Esophagus squamous epithelium (tissue), 5 donors: ENCODE results near the gene DLG2. TPM values are rescaled to one million over a fixed set of nuclear protein-coding genes. Genes with fewer than 3 reads are reported as not detected.

Source experiments
- DNase-seq: peaks from one replicate; lab custom pipeline; 2025; lab: John Stamatoyannopoulos, UW
- H3K27ac ChIP-seq, 4 donors: fragments of 200-600 bp; sonication (generic); one replicate each; pipeline ENCODE4 v1.5.1; 2016 to 2019; ENCODE audit warnings: mild to moderate bottlenecking in 1 of 4
- H3K27me3 ChIP-seq, 4 donors: fragments of 200-600 bp; sonication (generic); 1 replicate in 3 of 4; 2 replicates in 1 of 4; pipeline versions ENCODE4 v1.5.1 to v1.6.0; 2017 to 2021; ENCODE audit warnings: antibody characterized with exemption in 1 of 4
- H3K36me3 ChIP-seq, 3 donors: fragments of 200-600 bp; sonication (generic); one replicate each; pipeline ENCODE4 v1.5.1; 2016 to 2019
- H3K4me1 ChIP-seq, 3 donors: fragments of 200-600 bp; sonication (generic); one replicate each; pipeline ENCODE4 v1.5.1; 2017 to 2019
- H3K4me3 ChIP-seq, 4 donors: fragments of 200-600 bp; sonication (generic); 1 replicate in 3 of 4; 2 replicates in 1 of 4; pipeline ENCODE4 v1.5.1; 2016 to 2019; ENCODE audit warnings: mild to moderate bottlenecking in 2 of 4, moderate library complexity in 1 of 4
- H3K9me3 ChIP-seq, 3 donors: fragments of 200-600 bp; sonication (generic); one replicate each; pipeline ENCODE4 v1.5.1; 2016 to 2019
- POLR2A ChIP-seq, 4 donors: fragments of 450-650 bp; IDR thresholded peaks; one replicate each; pipeline ENCODE4 v1.6.1; 2017; ENCODE audit warnings: antibody characterized with exemption in 4 of 4, mild to moderate bottlenecking in 4 of 4, moderate library complexity in 3 of 4
- WGBS, 2 donors: methylation state at CpG; one replicate each; pipeline ENCODE4 v1.1.5; 2018; 5-methylcytosine and 5-hydroxymethylcytosine counted together
- intact Hi-C: fragments of 100-400 bp; cut with DNase I; formaldehyde crosslinking; loops from one replicate; pipeline ENCODE4 v1.15.0; 2022
- total RNA-seq, 4 donors: library from RNA; depleted of rRNA; stranded (reverse); fragments of >200 nt; gene quantifications; one replicate each; pipeline ENCODE4 v1.1.0, GENCODE V29; 2016
- TF ChIP-seq, protein P1 (sequence below), 6 experiments: fragments of 450-650 bp in 4 of 6; fragments of 200-600 bp in 2 of 6; sonication (generic) in 2 of 6; IDR thresholded peaks; one replicate each; pipeline ENCODE4 v1.5.1; 2016 to 2019; ENCODE audit warnings: antibody characterized with exemption in 6 of 6, mild to moderate bottlenecking in 4 of 6, moderate library complexity in 4 of 6
- donor health status: DM: yes; HTN: yes; CAD: no.

The DLG2 gene
- total RNA-seq, 4 donors from 2014 or later, result 2.9 to 27.7 (median 12.6) TPM

DNA sequence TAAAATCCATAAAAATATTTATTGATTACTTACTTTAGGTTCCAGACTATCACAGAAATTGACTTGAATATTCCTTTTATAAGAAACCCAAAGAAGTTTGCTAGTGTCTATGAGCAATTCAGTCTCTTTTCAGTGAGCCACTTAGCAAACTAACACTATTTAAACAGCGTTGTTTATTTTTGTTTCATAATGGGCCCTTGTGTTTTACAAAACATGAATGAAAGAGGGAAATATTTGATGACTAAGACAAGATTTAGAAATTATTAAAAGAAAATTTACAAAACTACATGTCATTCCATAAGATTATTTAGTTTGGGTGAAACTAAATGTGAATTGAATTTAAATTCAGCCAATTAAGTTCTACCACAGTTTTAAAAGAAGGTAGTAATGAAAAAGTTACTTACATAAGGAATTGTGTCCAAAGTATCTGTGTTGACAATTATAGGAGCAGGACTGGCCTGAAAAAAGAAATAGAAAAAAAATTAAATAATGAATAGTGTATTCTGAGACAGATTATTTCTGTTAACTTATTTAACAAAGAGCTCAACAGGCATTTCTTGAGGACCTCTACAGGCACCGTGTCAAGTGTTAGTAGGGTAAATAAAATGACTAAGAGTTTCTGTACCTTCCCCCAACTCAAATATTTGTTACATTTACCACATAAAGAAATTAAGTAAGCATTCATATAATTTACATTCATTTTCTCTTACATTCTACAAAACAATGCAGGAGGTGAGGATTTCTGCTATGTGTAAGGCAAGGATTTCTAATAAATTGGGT lies 1376.1 kb downstream of the DLG2 start:
- TF ChIP-seq, protein P1, sequence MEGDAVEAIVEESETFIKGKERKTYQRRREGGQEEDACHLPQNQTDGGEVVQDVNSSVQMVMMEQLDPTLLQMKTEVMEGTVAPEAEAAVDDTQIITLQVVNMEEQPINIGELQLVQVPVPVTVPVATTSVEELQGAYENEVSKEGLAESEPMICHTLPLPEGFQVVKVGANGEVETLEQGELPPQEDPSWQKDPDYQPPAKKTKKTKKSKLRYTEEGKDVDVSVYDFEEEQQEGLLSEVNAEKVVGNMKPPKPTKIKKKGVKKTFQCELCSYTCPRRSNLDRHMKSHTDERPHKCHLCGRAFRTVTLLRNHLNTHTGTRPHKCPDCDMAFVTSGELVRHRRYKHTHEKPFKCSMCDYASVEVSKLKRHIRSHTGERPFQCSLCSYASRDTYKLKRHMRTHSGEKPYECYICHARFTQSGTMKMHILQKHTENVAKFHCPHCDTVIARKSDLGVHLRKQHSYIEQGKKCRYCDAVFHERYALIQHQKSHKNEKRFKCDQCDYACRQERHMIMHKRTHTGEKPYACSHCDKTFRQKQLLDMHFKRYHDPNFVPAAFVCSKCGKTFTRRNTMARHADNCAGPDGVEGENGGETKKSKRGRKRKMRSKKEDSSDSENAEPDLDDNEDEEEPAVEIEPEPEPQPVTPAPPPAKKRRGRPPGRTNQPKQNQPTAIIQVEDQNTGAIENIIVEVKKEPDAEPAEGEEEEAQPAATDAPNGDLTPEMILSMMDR (IDR thresholded peaks at IDR 0.05), result no peak
- no peak for TF ChIP-seq POLR2A (IDR thresholded peaks at IDR 0.05)
- intact Hi-C loops, result no loop called here
- Histone ChIP-seq H3K27me3 (no peaks in the 10 kb centered on the region), H3K4me1 (peaks cover 0 to 35% (median 5%) of the 10 kb centered on the region in 3 donors), H3K36me3 (no peaks in the 10 kb centered on the region), H3K9me3 (no peaks in the 10 kb centered on the region), H3K27ac (peak overlapping the region in 1 of 4 donors; percentile 70), H3K4me3 (no peak overlapping the region)
- no peak for DNase-seq
- 66 to 72% methylated on average over 2 of the region's 2 CpGs for WGBS, 2 donors

DNA sequence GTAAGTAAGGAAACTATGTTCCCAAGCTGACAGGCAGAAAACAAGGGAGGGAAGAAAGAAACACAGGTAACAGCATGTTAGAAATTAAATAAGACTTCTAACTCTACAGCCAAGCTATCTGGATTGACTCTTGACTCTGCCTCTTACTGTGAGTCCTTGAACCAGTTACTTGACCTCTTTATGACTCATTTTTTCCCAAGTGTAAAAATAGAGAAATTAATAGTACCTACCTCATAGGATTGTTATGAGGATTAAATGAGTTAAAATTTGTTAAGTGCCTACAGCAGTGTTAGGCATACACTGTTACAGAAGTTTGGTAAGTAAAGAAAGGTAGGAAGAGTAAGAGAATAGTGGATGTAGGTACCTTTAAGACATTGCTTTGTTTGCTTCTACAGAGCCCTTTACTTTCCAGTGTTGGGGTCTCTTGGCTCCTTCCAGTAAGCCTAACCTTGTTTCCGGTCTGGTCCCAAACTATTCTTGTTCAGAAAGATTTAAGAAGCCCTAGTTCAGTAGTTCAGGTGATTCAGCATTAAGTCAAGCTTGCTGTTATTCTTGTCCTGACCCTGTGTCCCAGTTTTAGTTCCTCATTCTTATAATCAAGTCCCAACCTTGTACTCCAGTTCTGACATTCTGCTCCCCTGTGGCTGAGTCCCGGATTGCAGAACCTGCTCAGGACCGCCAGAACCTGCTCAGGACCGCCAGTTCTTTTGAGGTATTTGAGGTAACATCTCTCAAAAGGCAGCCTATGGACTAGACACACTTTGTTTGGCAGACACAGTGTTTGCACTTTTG lies 1377.6 kb downstream of the DLG2 start:
- H3K9me3 ChIP-seq, result no peaks in the 10 kb centered on the region
- peak overlapping the region in 3 of 4 donors; percentile 20 to 71 (median 70) for H3K27ac ChIP-seq
- DNase-seq, result no peak
- H3K36me3 ChIP-seq, result no peaks in the 10 kb centered on the region
- H3K4me3 ChIP-seq, result no peak overlapping the region
- TF ChIP-seq, protein P1 (IDR thresholded peaks at IDR 0.05), result peak in 1 of 6 experiments; percentile 10
- no peak for TF ChIP-seq POLR2A (IDR thresholded peaks at IDR 0.05)
- peaks cover 0 to 35% (median 5%) of the 10 kb centered on the region in 3 donors for H3K4me1 ChIP-seq
- intact Hi-C loops, result no loop called here
- WGBS, 2 donors, result 60 to 61% methylated on average over 3 to 4 of the region's 4 CpGs
- H3K27me3 ChIP-seq, result no peaks in the 10 kb centered on the region

DNA sequence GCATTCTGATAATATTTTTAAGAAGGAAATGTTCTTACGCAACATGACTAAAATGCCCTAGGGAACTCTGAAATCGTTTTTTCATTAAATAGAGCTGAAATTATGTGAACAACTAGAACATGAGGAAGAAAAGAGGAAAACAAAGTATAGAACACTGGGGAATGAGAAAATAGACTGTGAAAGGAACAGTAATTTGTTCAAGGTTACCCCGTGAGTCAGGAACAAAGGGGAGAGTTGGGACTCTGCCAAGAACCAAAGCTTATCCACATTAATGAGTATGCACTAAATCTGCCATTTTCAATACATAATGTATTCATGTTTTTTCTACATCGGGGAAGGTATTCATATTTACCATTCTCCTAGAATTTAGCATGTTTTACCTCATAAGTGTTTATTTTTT lies 1379.2 kb downstream of the DLG2 start:
- Histone ChIP-seq H3K27ac (peak overlapping the region in 2 of 4 donors; percentile 70 to 71), H3K4me1 (peaks cover 0 to 35% (median 5%) of the 10 kb centered on the region in 3 donors), H3K36me3 (no peaks in the 10 kb centered on the region), H3K9me3 (no peaks in the 10 kb centered on the region), H3K27me3 (no peaks in the 10 kb centered on the region), H3K4me3 (no peak overlapping the region)
- intact Hi-C loops, result no loop called here
- TF ChIP-seq, protein P1 (IDR thresholded peaks at IDR 0.05), result no peak
- TF ChIP-seq POLR2A (IDR thresholded peaks at IDR 0.05), result no peak
- no peak for DNase-seq
- 38 to 49% methylated on average over 4 of the region's 4 CpGs for WGBS, 2 donors

DNA sequence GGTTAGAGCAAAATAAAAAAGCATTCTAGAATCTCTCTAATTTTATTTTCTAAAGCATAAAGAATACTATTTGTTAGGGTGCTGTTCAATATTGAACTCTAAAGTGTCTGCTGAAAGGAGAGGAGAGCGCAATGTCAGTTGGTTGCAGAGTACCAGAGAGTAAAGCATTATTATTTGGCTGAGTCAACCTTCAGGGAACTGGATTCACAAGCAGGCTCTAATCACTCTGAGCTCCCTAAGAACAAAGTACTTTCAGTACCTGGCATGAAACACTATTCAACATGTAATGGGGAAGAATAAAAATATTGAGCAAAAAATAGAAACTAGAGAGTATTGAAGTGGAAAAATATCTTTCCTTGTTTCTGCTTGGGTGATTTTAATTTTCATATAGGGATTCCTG lies 1380.0 kb downstream of the DLG2 start:
- Histone ChIP-seq H3K9me3 (no peaks in the 10 kb centered on the region), H3K36me3 (no peaks in the 10 kb centered on the region), H3K27ac (peak overlapping the region in 1 of 4 donors; percentile 2), H3K4me1 (peaks cover 0 to 35% (median 5%) of the 10 kb centered on the region in 3 donors), H3K27me3 (no peaks in the 10 kb centered on the region), H3K4me3 (no peak overlapping the region)
- no peak for DNase-seq
- TF ChIP-seq, protein P1 (IDR thresholded peaks at IDR 0.05), result no peak
- no peak for TF ChIP-seq POLR2A (IDR thresholded peaks at IDR 0.05)
- intact Hi-C loops, result no loop called here
- 80 to 86% methylated on average over 1 of the region's 1 CpG for WGBS, 2 donors
